Measurements from ENCODE around the gene PPP1R16B. TPM values are rescaled to one million over a fixed set of nuclear protein-coding genes. Genes with fewer than 3 reads are reported as not detected.

Gene PPP1R16B
- total RNA-seq, 1 donor from 2014 or later = 169 TPM

GRCh38 chr20:38875175-38875993 is 69.9 kb downstream of the PPP1R16B start:
- peak; percentile 76 to 95 for DNase-seq (ENCODE audit: low read depth in 2 of 2)

DNA sequence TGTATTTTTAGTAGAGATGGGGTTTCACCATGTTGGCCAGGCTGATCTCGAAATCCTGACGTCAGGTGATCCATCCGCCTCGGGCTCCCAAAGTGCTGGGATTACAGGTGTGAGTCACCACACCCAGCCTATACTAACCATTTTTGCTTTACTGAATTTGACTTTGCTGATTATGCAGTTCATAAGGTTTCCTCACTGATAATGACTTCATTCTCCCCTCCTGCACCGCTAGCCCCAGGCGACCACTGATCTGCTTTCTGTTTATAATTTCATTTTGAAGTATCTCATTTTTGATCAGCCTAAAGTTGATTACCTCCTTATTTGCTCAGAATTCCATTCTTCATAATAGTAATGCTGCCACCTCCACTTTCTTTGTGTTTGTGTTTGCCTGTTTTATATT is 72.0 kb downstream of the PPP1R16B start:
- no peak for DNase-seq (ENCODE audit: low read depth in 2 of 2)

- DNase-seq (ENCODE audit: low read depth in 2 of 2) = peak in 1 of 2 donors; percentile 34
These were observed 73.4 kb downstream of the PPP1R16B start for GRCh38 chr20:38878866-38879265.

DNA sequence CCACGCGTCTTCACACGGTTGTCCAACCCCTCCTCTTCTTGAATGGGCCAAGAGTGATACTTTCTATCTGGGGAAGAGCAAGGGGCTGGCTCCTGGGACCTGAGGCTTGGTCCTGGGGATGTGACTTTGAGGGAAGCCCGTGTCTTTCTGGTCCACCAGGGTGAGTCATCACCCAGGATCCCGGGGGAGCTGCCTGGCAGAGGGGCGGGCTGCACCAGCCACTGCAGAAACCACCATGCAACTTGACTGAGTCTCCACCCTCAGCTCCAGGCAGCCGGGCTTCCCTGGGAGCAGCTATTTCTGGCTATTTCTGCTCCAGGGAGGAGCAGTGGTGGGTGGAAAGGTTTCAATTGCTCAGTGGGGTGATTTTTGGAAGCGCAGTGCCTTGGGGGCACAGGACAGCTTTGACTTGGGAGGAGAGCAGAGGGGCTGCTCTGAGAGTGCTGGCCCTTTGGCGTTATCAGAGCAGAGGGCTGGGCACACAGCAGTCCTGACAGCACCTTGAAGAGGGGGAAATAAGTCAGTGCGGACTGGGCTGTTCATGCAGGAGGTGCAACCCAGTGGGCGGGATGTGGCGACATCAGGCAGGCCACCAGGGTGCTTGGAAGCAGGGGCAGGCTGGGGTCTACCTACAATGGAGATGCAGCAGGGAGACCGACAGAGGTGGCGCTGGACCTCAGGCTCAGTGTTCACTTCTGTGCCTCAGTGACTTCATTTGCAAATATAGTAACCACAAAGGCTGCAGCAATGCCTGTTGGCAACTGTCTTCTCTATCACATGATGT is 75.6 kb downstream of the PPP1R16B start:
- DNase-seq (ENCODE audit: low read depth in 2 of 2) = no peak

GRCh38 chr20:38881806-38882440 is 76.4 kb downstream of the PPP1R16B start:
- DNase-seq (ENCODE audit: low read depth in 2 of 2) = no peak

GRCh38 chr20:38882600-38882999 is 77.1 kb downstream of the PPP1R16B start:
- DNase-seq (ENCODE audit: low read depth in 2 of 2) = no peak

DNA sequence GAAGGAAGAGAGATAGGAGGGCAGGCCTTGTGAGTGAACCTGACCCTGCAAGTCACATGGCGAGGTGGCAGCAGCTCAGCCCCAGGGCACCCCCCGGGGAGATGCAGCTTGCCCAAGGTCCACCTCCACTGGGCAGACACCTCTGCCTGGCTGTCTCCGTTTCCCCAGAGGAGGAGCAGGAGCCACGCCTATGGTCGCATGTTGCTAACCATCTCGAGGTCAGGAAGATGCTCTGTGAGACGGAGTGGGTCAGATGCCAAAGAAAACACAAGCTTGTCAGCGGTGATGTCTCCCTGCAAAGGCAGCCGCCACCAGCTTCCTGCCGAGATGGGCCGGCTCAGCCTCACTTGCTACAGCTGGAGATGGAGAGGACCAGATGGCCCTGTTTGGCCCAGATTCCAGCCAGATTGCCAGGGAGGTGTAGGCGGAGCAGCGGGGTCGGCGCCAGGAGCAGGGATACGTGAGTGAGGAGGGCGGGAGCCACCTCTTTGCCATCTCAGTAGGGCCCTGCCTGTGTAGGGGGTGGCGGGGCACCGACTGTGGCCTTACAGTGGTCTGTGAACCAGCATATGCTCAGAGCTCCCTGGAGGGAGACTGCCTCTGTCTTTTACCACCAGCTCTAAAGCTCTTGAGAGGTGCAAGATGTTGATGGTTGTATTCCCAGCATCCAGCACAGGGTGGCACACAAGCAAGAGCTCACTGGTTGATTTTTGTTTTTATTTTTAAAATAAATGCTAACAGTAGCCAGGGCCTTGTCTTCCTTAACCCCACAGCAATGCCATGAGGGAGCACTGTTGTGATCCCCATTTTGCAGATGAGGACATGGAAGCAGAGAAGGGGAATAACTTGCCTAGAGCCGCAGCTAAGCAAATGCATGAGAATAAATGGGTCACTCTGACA is 77.8 kb downstream of the PPP1R16B start:
- DNase-seq (ENCODE audit: low read depth in 2 of 2) = peak; percentile 30 to 49

DNA sequence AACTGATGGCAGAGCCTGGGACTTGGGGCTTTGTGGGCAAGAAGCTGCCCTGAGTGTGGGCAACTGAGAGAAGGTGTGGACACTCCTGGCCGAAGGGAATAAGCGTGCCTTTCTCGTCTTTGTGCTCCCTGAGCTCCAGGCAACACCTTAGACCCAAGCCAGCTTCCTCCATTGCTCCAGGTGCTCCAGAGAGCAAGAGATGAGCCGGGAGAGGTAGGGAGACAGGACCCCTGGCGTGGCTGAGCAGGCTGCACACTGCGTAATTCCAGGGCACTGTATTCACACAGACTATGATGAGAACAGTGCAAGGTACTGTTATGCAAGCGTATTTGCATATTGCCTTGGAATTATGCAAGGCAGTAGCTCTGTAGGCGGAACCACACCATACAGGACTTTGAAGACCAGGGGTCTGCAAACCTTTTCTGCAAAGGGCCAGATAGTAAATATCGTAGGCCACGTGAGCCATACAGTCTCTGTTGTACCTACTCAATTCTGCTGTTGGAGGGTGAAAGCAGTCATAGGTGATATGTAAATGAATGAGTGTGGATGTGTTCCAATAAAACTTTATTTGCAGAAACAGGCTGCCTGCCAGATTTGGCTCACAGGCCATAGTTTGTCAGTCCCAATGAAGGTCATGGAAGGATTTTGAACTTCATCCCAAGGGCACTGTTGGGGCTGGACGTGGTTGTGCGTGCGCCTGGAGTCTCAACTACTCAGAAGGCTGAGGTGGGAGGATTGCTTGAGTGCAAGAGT is 78.7 kb downstream of the PPP1R16B start:
- DNase-seq (ENCODE audit: low read depth in 2 of 2) = no peak

DNA sequence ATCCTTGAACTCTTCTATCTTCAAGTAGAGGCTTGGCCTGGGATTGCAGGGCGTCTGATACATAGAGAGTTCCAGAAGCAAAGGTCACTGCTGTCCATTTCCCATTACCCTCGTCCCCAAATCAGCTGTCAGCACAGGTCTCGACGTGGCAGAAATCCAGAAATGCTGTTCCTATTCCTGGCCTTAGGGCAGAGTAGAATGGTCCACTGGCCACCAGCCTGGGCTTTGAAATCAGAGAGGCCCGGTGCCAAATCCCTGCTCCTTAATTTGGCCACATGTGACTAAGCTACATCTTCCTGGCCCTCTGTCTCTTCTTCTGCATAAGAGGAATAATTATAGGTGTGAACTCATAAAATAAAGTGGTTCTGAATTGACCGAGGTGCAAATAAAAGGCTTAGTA is 79.9 kb downstream of the PPP1R16B start:
- no peak for DNase-seq (ENCODE audit: low read depth in 2 of 2)

- DNase-seq (ENCODE audit: low read depth in 2 of 2) = no peak
These were observed 82.7 kb downstream of the PPP1R16B start for GRCh38 chr20:38888059-38888831.

DNA sequence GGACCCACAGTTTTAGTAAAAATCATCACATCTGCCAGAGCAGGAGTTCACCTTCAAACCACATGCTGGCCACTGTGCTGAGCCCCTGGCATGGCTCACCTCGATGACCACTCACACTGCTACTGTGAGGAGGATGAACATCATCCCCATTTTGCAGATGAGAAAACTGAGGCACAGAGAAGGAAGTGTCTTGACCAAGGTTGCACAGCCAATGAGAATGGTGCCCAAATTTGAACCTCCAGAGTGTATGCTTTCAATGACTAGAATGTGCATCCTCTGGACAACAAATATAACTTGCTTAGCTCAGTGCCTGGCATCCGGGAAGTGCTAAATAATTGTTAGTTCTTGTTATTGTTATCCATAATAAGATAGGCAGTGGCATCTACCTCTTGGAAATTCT is 83.6 kb downstream of the PPP1R16B start:
- DNase-seq (ENCODE audit: low read depth in 2 of 2) = no peak

- no peak for DNase-seq (ENCODE audit: low read depth in 2 of 2)
These were observed 84.4 kb downstream of the PPP1R16B start for GRCh38 chr20:38889792-38890496.

DNA sequence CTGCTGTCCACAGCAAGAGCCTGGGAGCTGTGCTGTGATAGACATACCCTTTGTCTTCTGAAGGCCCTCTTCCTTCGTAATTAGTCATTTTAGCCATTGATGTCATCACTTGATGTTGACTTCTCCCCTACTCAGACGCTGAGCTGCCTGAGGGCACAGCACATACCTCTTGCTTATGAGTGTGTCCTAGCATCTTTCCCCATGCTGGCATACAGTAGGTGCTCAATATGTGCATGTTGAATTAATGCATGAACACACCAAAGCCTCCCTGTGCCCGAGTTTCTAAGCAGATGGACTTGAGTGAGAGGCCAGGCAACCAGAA is 85.0 kb downstream of the PPP1R16B start:
- no peak for DNase-seq (ENCODE audit: low read depth in 2 of 2)

- DNase-seq (ENCODE audit: low read depth in 2 of 2) = no peak
These were observed 86.8 kb downstream of the PPP1R16B start for GRCh38 chr20:38892091-38892981.

DNA sequence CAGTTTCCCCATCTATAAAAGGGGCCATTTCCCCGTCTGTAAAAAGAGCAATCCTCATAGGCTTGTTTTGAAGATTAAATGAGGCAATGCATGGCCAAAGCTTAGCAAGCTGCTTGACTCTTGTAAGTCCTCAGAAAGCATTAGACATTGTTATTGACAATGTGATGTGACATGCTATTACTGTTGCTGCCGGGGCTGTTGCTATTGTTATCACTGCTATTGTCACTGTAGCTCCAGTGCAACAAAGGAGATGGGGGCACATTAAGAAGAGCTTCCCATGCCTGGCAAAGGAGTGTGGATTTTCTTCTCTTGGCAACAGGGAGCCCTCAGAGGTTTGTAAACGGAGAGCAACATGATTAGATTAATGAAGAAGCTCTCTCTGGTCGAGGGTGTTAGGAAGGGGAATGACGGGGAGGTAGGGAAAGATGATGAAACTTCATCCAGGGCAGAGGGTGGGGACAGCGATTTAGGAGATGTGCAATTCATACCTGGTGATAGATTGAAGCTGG is 87.6 kb downstream of the PPP1R16B start:
- no peak for DNase-seq (ENCODE audit: low read depth in 2 of 2)

- peak; percentile 52 to 67 for DNase-seq (ENCODE audit: low read depth in 2 of 2)
These were observed 88.1 kb downstream of the PPP1R16B start for GRCh38 chr20:38893565-38894090.

DNA sequence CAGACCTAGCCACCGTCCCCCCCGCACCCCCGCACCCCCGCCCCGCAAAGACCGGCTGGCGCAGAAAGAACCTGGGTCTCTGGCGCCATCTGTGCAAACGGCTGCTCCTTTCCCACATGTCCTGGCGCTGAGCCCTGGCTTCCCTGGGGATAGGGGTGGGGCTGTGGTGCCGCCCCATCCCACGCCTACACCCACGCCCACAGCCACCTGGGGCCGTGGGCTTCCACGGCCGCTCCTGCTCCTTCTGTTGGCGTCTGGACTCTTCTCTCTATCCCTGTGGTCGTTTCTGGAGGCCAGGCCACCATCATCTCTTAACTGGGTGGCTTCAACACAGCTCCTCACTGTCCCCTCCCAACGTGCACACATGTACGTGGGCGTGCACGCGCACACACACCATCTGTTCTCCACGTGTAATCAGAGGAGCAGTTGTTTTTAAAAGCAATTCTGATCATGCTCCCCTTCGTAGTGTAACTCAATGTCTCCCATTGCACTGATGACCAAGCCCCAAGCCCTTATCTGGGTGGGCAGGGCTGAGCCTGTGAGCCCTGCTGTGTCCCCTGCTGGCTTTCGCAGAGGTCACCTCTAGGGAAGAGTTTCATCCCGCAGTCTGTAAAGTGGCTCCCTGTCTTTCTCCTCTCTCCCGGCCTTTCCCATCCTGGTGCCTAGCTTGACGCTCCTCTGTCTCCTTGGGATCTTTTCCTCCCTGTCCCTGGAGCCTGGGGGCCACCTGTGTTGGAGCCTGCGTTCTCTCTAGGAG is 88.8 kb downstream of the PPP1R16B start:
- no peak for DNase-seq (ENCODE audit: low read depth in 2 of 2)

Measured in lung microvascular endothelial cell (primary cell).